IMR-90 (cell line): Measurements from ENCODE around the gene PAK1IP1.

ENCODE experiments used
- CEBPB ChIP-seq: IDR thresholded peaks from 2 replicates; pipeline ENCODE4 v1.6.1; 2012; ENCODE audit warnings: low read depth, low read length, improper control_type of control experiment
- CHD1 ChIP-seq: IDR thresholded peaks from 2 replicates; pipeline ENCODE4 v1.6.1; 2012; ENCODE audit warnings: low read depth, low read length, improper control_type of control experiment
- ELK1 ChIP-seq: fragments of 150-350 bp; IDR thresholded peaks from 2 replicates; pipeline ENCODE4 v1.6.1; 2016; ENCODE audit warnings: low read depth, mild to moderate bottlenecking, low read length, moderate library complexity, borderline replicate concordance
- MAFK ChIP-seq: IDR thresholded peaks from 2 replicates; pipeline ENCODE4 v1.6.1; 2012; ENCODE audit warnings: low read depth, low read length, improper control_type of control experiment
- MAZ ChIP-seq: IDR thresholded peaks from 2 replicates; pipeline ENCODE4 v1.6.1; 2012; ENCODE audit warnings: low read depth, mild to moderate bottlenecking, low read length, improper control_type of control experiment, moderate library complexity, borderline replicate concordance
- MXI1 ChIP-seq: IDR thresholded peaks from 2 replicates; pipeline ENCODE4 v1.6.1; 2012; ENCODE audit warnings: low read depth, mild to moderate bottlenecking, low read length, moderate library complexity, borderline replicate concordance
- NFE2L2 ChIP-seq: fragments of 150-350 bp; IDR thresholded peaks from 2 replicates; pipeline ENCODE4 v1.6.1; 2016; ENCODE audit warnings: low read depth, mild to moderate bottlenecking, low read length
- POLR2A ChIP-seq: IDR thresholded peaks from 2 replicates; pipeline ENCODE4 v1.6.1; 2012; ENCODE audit warnings: mild to moderate bottlenecking, low read depth, low read length
- RAD21 ChIP-seq: IDR thresholded peaks from 2 replicates; pipeline ENCODE4 v1.6.1; 2012; ENCODE audit warnings: low read length, improper control_type of control experiment
- RFX5 ChIP-seq: IDR thresholded peaks from 2 replicates; pipeline ENCODE4 v1.8.0; 2012; ENCODE audit warnings: low read depth, mild to moderate bottlenecking, low read length, moderate library complexity
- SMC3 ChIP-seq: fragments of 150-350 bp; IDR thresholded peaks from 2 replicates; pipeline ENCODE4 v1.6.1; 2016; ENCODE audit warnings: low read depth, mild to moderate bottlenecking, antibody characterized with exemption, low read length, moderate library complexity
- USF2 ChIP-seq: fragments of 150-350 bp; IDR thresholded peaks from 2 replicates; pipeline ENCODE4 v1.6.1; 2017; ENCODE audit warnings: mild to moderate bottlenecking, antibody characterized with exemption, low read length, low read depth
- TF ChIP-seq, protein P1 (sequence below): conservative IDR thresholded peaks from 2 replicates; pipeline ENCODE4 v1.5.1; 2012; ENCODE audit warnings: mild to moderate bottlenecking, low read depth, low read length, improper control_type of control experiment

DNA sequence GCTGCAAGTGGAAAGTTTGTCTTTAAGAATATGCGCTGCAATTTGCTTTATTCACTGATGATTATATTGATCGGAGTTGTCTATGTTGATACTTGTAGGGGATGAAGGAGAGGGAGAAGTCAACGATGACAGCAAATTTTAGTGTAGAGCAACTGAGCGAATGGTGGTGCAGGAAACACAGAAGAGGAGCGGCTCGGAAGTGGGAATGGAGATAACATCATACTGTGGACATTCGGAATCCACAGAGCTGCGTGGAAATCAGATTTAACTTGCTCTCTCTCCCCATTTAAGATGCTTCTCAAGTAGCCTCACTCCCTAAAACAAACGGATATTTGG, 52.1 kb downstream of the PAK1IP1 start:
- TF ChIP-seq, protein P1, sequence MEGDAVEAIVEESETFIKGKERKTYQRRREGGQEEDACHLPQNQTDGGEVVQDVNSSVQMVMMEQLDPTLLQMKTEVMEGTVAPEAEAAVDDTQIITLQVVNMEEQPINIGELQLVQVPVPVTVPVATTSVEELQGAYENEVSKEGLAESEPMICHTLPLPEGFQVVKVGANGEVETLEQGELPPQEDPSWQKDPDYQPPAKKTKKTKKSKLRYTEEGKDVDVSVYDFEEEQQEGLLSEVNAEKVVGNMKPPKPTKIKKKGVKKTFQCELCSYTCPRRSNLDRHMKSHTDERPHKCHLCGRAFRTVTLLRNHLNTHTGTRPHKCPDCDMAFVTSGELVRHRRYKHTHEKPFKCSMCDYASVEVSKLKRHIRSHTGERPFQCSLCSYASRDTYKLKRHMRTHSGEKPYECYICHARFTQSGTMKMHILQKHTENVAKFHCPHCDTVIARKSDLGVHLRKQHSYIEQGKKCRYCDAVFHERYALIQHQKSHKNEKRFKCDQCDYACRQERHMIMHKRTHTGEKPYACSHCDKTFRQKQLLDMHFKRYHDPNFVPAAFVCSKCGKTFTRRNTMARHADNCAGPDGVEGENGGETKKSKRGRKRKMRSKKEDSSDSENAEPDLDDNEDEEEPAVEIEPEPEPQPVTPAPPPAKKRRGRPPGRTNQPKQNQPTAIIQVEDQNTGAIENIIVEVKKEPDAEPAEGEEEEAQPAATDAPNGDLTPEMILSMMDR = no peak
- TF ChIP-seq USF2 (no peak), POLR2A (no peak), SMC3 (no peak), NFE2L2 (no peak), MAFK (no peak), CHD1 (no peak), MXI1 (no peak), MAZ (no peak), ELK1 (no peak), RAD21 (no peak), RFX5 (no peak), CEBPB (no peak)
